Retinal pigment epithelial cell (primary cell): Measurements from ENCODE around the gene PLCB1.

Source experiments
- DNase-seq: peaks from one replicate; pipeline ENCODE4 v3.0.0-alpha.2; 2010; ENCODE audit warnings: low read depth
- H3K4me3 ChIP-seq: 2 replicates; pipeline ENCODE4 v1.5.1; 2011; ENCODE audit warnings: mild to moderate bottlenecking, low read length, control low read depth, moderate library complexity
- CTCF ChIP-seq: conservative IDR thresholded peaks from 2 replicates; pipeline ENCODE4 v1.5.1; 2011; ENCODE audit warnings: low read depth, low read length, control low read depth, inconsistent platforms

The PLCB1 gene

DNA sequence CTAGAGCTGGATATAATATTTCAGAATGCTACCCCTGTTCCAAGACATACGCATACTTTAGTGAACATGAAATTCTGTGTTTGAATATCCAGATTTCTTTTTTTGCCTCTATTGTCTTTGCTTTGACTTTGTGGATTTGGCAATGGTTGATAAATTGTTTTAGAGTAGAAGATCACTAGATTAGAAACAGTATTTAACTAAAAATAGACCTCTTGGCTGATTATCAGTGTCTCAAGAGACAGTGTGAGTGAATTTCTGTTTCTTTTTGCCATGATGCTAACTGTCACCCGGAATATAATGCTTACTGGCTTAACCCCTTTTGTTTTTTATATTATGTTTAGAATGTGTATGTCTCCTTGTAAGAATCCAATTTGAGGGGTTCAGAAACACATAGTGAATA, 102.5 kb downstream of the PLCB1 start:
- H3K4me3 ChIP-seq = no peak overlapping the region
- TF ChIP-seq CTCF = no peak
- no peak for DNase-seq

DNA sequence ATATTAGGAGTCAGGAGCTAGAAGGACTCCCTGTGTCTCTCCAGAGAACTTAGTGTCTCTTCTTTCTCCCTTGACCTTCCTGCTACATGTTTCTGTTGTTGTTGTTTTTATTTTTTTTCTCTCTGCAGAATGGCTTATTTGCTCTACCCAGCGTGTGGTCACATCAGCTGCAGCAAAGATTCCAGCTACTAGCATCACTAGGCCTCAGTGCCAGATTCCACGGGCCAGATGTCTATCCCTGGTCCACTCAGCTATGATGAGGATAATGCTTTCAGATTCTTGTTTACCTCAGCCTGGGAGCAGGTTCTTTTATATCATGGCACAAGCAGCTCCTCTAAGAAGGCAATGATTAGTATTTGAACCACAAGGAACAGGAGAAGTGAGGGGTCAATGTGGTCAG, 110.0 kb downstream of the PLCB1 start:
- no peak for TF ChIP-seq CTCF
- DNase-seq = no peak
- H3K4me3 ChIP-seq = no peak overlapping the region

GRCh38 chr20:8242827-8243724, 111.0 kb downstream of the PLCB1 start:
- DNase-seq = no peak
- no peak overlapping the region for H3K4me3 ChIP-seq
- TF ChIP-seq CTCF = no peak

- DNase-seq = no peak
- no peak for TF ChIP-seq CTCF
- H3K4me3 ChIP-seq = no peak overlapping the region
Observed at GRCh38 chr20:8244637-8245036, 112.6 kb downstream of the PLCB1 start.

DNA sequence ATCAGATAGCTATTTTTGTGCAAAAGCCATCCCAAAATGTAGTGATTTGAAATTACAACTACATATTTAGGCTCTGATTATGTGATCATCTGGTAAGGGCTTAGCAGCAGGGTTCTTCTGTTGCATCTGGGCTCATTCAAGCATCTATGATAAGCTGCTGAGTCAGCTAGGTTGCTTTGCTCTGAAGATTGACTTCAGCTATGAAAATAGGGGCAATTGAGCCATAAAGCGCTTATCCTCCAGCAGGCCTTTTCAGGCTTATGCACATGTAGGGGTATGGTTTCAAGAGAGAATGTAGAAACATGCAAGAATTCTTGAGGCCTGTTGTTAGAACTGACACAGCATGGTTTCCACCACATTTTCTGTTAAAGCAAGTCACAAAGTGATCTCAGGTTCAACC, 114.1 kb downstream of the PLCB1 start:
- DNase-seq = no peak
- H3K4me3 ChIP-seq = no peak overlapping the region
- no peak for TF ChIP-seq CTCF

- TF ChIP-seq CTCF = no peak
- H3K4me3 ChIP-seq = no peak overlapping the region
- DNase-seq = no peak
Observed at GRCh38 chr20:8246716-8247115, 114.7 kb downstream of the PLCB1 start.

DNA sequence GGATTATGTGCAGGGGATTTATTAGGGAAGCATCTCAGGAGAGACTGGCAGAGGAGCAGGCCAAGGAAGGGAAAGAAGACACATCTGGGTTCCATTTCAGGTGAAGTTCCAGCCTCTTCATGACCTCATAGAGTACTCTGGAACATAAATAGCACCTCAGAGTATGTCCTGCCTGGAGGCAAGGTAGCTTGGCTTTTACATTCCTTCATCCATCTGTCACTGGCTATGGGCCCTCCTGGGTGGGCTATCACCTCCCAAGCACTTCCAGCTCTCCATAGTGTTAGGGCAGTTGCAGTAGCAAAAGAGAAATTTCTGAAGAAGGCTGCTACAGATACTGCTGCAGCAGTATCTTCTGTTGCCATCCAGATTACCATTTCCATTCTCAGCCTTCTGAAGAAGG, 116.0 kb downstream of the PLCB1 start:
- no peak for TF ChIP-seq CTCF
- DNase-seq = no peak
- no peak overlapping the region for H3K4me3 ChIP-seq
